ENCODE data around the gene DOCK11. TPM values are rescaled to one million over a fixed set of nuclear protein-coding genes. Genes with fewer than 3 reads are reported as not detected.
A peak's percentile ranks its signal among the peaks of the same experiment; 100 is the strongest.

The DOCK11 gene
- total and polyA plus RNA-seq, 2 donors (not counting 1 experiment from before 2014, with no cell fraction given) = 31.0 to 83.5 TPM

GRCh38 chrX:118523920-118524319, 28.3 kb downstream of the DOCK11 start:
- H2AFZ ChIP-seq (ENCODE audit: insufficient read depth, low read depth, low read length, poor library complexity, severe bottlenecking) = no peak overlapping the region
- no peak for DNase-seq
- peaks cover 87% of the 10 kb centered on the region for H3K79me2 ChIP-seq (ENCODE audit: control insufficient read depth, insufficient read depth, low read length)
- H3K4me2 ChIP-seq (replicated peaks; ENCODE audit: low read depth, low read length, poor library complexity, severe bottlenecking) = peak overlapping the region; percentile 34
- peak overlapping the region; percentile 21 for H3K9ac ChIP-seq (ENCODE audit: low read length)
- peak overlapping the region; percentile 19 to 65 for H3K27ac ChIP-seq (ENCODE audit: low read length in 2 of 2)
- peaks cover 2 to 8% of the 10 kb centered on the region in 2 experiments for H3K36me3 ChIP-seq (replicated peaks in 1 of 2; ENCODE audit: control extremely low read depth in 1 of 2, control insufficient read depth in 1 of 2, extremely low read depth in 1 of 2, insufficient read depth in 2 of 2, low read length in 1 of 2)
- no CpG with 5 or more reads among the region's 4 CpGs for whole genome bisulfite sequencing (ENCODE audit: insufficient coverage)
- CTCF ChIA-PET = no interaction called here
- Mint-ChIP-seq H3K27me3 (no peaks in the 10 kb centered on the region), H3K9me3 (ENCODE audit: insufficient read depth) (no peaks in the 10 kb centered on the region), H3K4me1 (peaks cover 78% of the 10 kb centered on the region), H3K27ac (peak overlapping the region; percentile 83), H3K4me3 (peak overlapping the region; percentile 47)
- no peak for TF ChIP-seq CTCF (IDR thresholded peaks at IDR 0.05)
- no peak for TF ChIP-seq EZH2 (IDR thresholded peaks at IDR 0.05; ENCODE audit: borderline replicate concordance, insufficient read depth, low read depth, low read length, poor library complexity, severe bottlenecking)
- POLR2A ChIA-PET = interaction anchor here (1.0 kb wide), 1 partner anchor 28 kb away, joined by 3 read pairs; the partner anchor contains the start of gene DOCK11
- H3K4me3 ChIP-seq (ENCODE audit: control extremely low read depth in 1 of 5, extremely low read depth in 1 of 5, insufficient read depth in 1 of 5, low read depth in 2 of 5, low read length in 4 of 5) = no peak overlapping the region
- no peaks in the 10 kb centered on the region for H3K9me3 ChIP-seq (ENCODE audit: control extremely low read depth in 1 of 3, control insufficient read depth in 2 of 3, insufficient read depth in 1 of 3, low read length in 2 of 3)
- H4K20me1 ChIP-seq (ENCODE audit: control insufficient read depth, insufficient read depth, low read length, poor library complexity, severe bottlenecking) = peaks cover 15% of the 10 kb centered on the region
- H3K4me1 ChIP-seq (ENCODE audit: control insufficient read depth in 2 of 2, insufficient read depth in 2 of 2, low read length in 2 of 2) = peaks cover 61 to 65% of the 10 kb centered on the region in 2 donors
- peak; percentile 12 for ATAC-seq (ENCODE audit: low read depth)
- intact Hi-C loops (cut with micrococcal nuclease) = loop anchor here (2.0 to 10.0 kb wide), 2 partner anchors 21 to 179 kb away; partner anchors contain the start of gene WDR44
- no peaks in the 10 kb centered on the region for H3K27me3 ChIP-seq (replicated peaks in 1 of 4; ENCODE audit: control extremely low read depth in 1 of 4, control insufficient read depth in 3 of 4, insufficient read depth in 4 of 4, low read length in 3 of 4)

- intact Hi-C loops (cut with micrococcal nuclease) = loop anchor here (10.0 kb wide), 1 partner anchor 180 kb away; the partner anchor contains the start of gene WDR44
- Mint-ChIP-seq H3K27me3 (no peaks in the 10 kb centered on the region), H3K9me3 (ENCODE audit: insufficient read depth) (no peaks in the 10 kb centered on the region), H3K4me1 (peaks cover 78% of the 10 kb centered on the region), H3K4me3 (peak overlapping the region; percentile 29), H3K27ac (peak overlapping the region; percentile 61)
- Histone ChIP-seq H3K36me3 (replicated peaks in 1 of 2; ENCODE audit: control extremely low read depth in 1 of 2, control insufficient read depth in 1 of 2, extremely low read depth in 1 of 2, insufficient read depth in 2 of 2, low read length in 1 of 2) (peaks cover 2 to 8% of the 10 kb centered on the region in 2 experiments), H4K20me1 (ENCODE audit: control insufficient read depth, insufficient read depth, low read length, poor library complexity, severe bottlenecking) (peaks cover 15% of the 10 kb centered on the region), H3K4me1 (ENCODE audit: control insufficient read depth in 2 of 2, insufficient read depth in 2 of 2, low read length in 2 of 2) (peaks cover 64 to 69% of the 10 kb centered on the region in 2 donors), H3K9me3 (ENCODE audit: control extremely low read depth in 1 of 3, control insufficient read depth in 2 of 3, insufficient read depth in 1 of 3, low read length in 2 of 3) (no peaks in the 10 kb centered on the region), H3K27ac (ENCODE audit: low read length in 2 of 2) (peak overlapping the region; percentile 19 to 65), H3K4me3 (ENCODE audit: control extremely low read depth in 1 of 5, extremely low read depth in 1 of 5, insufficient read depth in 1 of 5, low read depth in 2 of 5, low read length in 4 of 5) (no peak overlapping the region), H3K27me3 (replicated peaks in 1 of 4; ENCODE audit: control extremely low read depth in 1 of 4, control insufficient read depth in 3 of 4, insufficient read depth in 4 of 4, low read length in 3 of 4) (no peaks in the 10 kb centered on the region), H2AFZ (ENCODE audit: insufficient read depth, low read depth, low read length, poor library complexity, severe bottlenecking) (no peak overlapping the region), H3K79me2 (ENCODE audit: control insufficient read depth, insufficient read depth, low read length) (peaks cover 83% of the 10 kb centered on the region), H3K4me2 (replicated peaks; ENCODE audit: low read depth, low read length, poor library complexity, severe bottlenecking) (no peak overlapping the region), H3K9ac (ENCODE audit: low read length) (no peak overlapping the region)
- ChIA-PET CTCF (no interaction called here), POLR2A (interaction anchor here (0.7 kb wide), 1 partner anchor 27 kb away, joined by 4 read pairs; no protein-coding TSS in a partner anchor)
- DNase-seq (no peak), ATAC-seq (ENCODE audit: low read depth) (no peak)
- no CpG with 5 or more reads among the region's 3 CpGs for WGBS (ENCODE audit: insufficient coverage)
- TF ChIP-seq EZH2 (IDR thresholded peaks at IDR 0.05; ENCODE audit: borderline replicate concordance, insufficient read depth, low read depth, low read length, poor library complexity, severe bottlenecking) (no peak), CTCF (IDR thresholded peaks at IDR 0.05) (no peak)
Observed at GRCh38 chrX:118524344-118524743, 28.7 kb downstream of the DOCK11 start.
